ENCODE results near the gene ZFP1.

DNA sequence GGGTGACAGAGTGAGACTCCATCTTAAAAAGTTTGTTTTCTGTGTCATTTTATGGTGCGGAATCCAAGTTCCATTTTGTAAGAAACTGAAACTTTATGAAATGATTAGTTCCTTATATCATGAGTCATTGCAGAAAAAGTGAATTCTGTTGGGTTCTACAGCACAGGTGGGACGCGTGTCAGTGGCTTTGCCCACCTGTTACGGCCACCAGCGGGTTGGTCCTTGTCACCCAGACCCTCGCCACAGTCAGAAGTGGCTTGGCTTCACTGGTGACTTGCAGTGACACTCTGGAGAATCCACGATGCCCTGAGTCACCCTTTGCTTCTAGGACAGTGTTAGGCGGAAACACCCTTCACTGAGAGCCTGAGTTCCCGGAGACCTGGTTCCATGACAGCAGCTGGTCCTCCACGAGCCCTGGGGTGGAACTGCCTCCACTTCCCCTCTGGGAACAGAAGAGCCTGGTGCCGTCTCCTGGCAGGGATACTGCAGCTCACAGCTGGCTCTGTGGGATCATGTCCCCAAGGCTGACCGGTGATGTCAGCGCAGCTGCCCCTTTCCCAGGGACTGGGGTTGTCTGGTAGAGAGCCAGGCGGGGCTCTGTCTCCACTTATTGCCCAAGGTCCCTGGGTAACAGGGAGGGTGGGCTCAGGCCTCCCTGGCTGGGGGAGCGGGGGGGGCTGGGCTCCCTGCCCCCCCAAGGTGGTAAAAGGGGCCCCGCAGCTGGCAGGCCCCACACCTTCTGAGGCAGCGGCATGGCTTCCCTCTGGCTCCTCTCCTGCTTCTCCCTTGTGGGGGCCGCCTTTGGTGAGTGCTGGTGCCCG is 70.1 kb downstream of the ZFP1 start, which contains the start of gene CTRB1:
- no peak for TF ChIP-seq POLR2A (IDR thresholded peaks at IDR 0.05)
- TF ChIP-seq, protein P1, sequence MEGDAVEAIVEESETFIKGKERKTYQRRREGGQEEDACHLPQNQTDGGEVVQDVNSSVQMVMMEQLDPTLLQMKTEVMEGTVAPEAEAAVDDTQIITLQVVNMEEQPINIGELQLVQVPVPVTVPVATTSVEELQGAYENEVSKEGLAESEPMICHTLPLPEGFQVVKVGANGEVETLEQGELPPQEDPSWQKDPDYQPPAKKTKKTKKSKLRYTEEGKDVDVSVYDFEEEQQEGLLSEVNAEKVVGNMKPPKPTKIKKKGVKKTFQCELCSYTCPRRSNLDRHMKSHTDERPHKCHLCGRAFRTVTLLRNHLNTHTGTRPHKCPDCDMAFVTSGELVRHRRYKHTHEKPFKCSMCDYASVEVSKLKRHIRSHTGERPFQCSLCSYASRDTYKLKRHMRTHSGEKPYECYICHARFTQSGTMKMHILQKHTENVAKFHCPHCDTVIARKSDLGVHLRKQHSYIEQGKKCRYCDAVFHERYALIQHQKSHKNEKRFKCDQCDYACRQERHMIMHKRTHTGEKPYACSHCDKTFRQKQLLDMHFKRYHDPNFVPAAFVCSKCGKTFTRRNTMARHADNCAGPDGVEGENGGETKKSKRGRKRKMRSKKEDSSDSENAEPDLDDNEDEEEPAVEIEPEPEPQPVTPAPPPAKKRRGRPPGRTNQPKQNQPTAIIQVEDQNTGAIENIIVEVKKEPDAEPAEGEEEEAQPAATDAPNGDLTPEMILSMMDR (IDR thresholded peaks at IDR 0.05), result no peak
